ENCODE results near the gene DST.

DST gene

GRCh38 chr6:56434606-56435005, 208.1 kb downstream of the DST start:
- Histone ChIP-seq H3K4me3 (ENCODE audit: low read depth, low read length) (no peak overlapping the region), H3K4me2 (ENCODE audit: low read length) (no peak overlapping the region), H3K14ac (ENCODE audit: low read length) (no peak overlapping the region), H3K4ac (ENCODE audit: low read depth, low read length) (no peak overlapping the region), H4K8ac (ENCODE audit: low read depth, low read length) (no peak overlapping the region), H3K9ac (ENCODE audit: low read length) (no peak overlapping the region), H4K91ac (ENCODE audit: low read depth, low read length) (no peak overlapping the region), H3K9me3 (ENCODE audit: insufficient read depth, low read depth, low read length) (peaks cover 6% of the 10 kb centered on the region), H2AFZ (ENCODE audit: insufficient read depth, low read length, poor library complexity) (no peak overlapping the region), H2AK5ac (ENCODE audit: low read length) (no peak overlapping the region), H2BK12ac (ENCODE audit: low read length) (no peak overlapping the region), H3K4me1 (ENCODE audit: control insufficient read depth in 1 of 2, insufficient read depth in 2 of 2, low read length in 2 of 2) (no peaks in the 10 kb centered on the region), H3K27ac (ENCODE audit: low read depth, low read length) (no peak overlapping the region), H3K36me3 (ENCODE audit: control insufficient read depth in 1 of 2, insufficient read depth in 2 of 2, low read length in 2 of 2) (no peaks in the 10 kb centered on the region), H3K79me1 (ENCODE audit: low read length) (no peaks in the 10 kb centered on the region), H2BK120ac (ENCODE audit: insufficient read depth, low read length, poor library complexity) (no peak overlapping the region), H3K23ac (ENCODE audit: low read length) (no peak overlapping the region), H3K18ac (ENCODE audit: low read length) (no peak overlapping the region), H3K79me2 (ENCODE audit: control insufficient read depth, insufficient read depth, low read length, poor library complexity) (no peaks in the 10 kb centered on the region), H3K27me3 (ENCODE audit: insufficient read depth, low read length) (no peaks in the 10 kb centered on the region), H2BK5ac (ENCODE audit: low read depth, low read length, poor library complexity) (no peak overlapping the region), H4K12ac (ENCODE audit: low read depth, low read length) (no peak overlapping the region)
- DNase-seq, result no peak
- no CpG with 5 or more reads among the region's 2 CpGs for WGBS (ENCODE audit: extremely low coverage, insufficient coverage, insufficient read length)

- Histone ChIP-seq H3K4me2 (ENCODE audit: low read length) (no peak overlapping the region), H4K12ac (ENCODE audit: low read depth, low read length) (no peak overlapping the region), H3K36me3 (ENCODE audit: control insufficient read depth in 1 of 2, insufficient read depth in 2 of 2, low read length in 2 of 2) (no peaks in the 10 kb centered on the region), H2BK12ac (ENCODE audit: low read length) (no peak overlapping the region), H3K27me3 (ENCODE audit: insufficient read depth, low read length) (no peaks in the 10 kb centered on the region), H3K79me1 (ENCODE audit: low read length) (no peaks in the 10 kb centered on the region), H3K79me2 (ENCODE audit: control insufficient read depth, insufficient read depth, low read length, poor library complexity) (no peaks in the 10 kb centered on the region), H4K8ac (ENCODE audit: low read depth, low read length) (no peak overlapping the region), H3K23ac (ENCODE audit: low read length) (no peak overlapping the region), H3K9me3 (ENCODE audit: insufficient read depth, low read depth, low read length) (peaks cover 6% of the 10 kb centered on the region), H3K18ac (ENCODE audit: low read length) (no peak overlapping the region), H3K4me3 (ENCODE audit: low read depth, low read length) (no peak overlapping the region), H2BK5ac (ENCODE audit: low read depth, low read length, poor library complexity) (no peak overlapping the region), H3K4me1 (ENCODE audit: control insufficient read depth in 1 of 2, insufficient read depth in 2 of 2, low read length in 2 of 2) (no peaks in the 10 kb centered on the region), H3K14ac (ENCODE audit: low read length) (no peak overlapping the region), H2AK5ac (ENCODE audit: low read length) (no peak overlapping the region), H3K4ac (ENCODE audit: low read depth, low read length) (no peak overlapping the region), H3K27ac (ENCODE audit: low read depth, low read length) (no peak overlapping the region), H4K91ac (ENCODE audit: low read depth, low read length) (no peak overlapping the region), H2AFZ (ENCODE audit: insufficient read depth, low read length, poor library complexity) (no peak overlapping the region), H2BK120ac (ENCODE audit: insufficient read depth, low read length, poor library complexity) (no peak overlapping the region), H3K9ac (ENCODE audit: low read length) (no peak overlapping the region)
- WGBS (ENCODE audit: extremely low coverage, insufficient coverage, insufficient read length), result no CpG with 5 or more reads among the region's 36 CpGs
- DNase-seq, result no peak
Observed at GRCh38 chr6:56433119-56433518, 209.6 kb downstream of the DST start.

GRCh38 chr6:56432194-56432593, 210.5 kb downstream of the DST start:
- H3K9me3 ChIP-seq (ENCODE audit: insufficient read depth, low read depth, low read length), result peaks cover 6% of the 10 kb centered on the region
- H2BK120ac ChIP-seq (ENCODE audit: insufficient read depth, low read length, poor library complexity), result no peak overlapping the region
- whole genome bisulfite sequencing (ENCODE audit: extremely low coverage, insufficient coverage, insufficient read length), result no CpG with 5 or more reads among the region's 24 CpGs
- H2AK5ac ChIP-seq (ENCODE audit: low read length), result no peak overlapping the region
- H4K91ac ChIP-seq (ENCODE audit: low read depth, low read length), result no peak overlapping the region
- H3K4ac ChIP-seq (ENCODE audit: low read depth, low read length), result no peak overlapping the region
- no peak overlapping the region for H3K27ac ChIP-seq (ENCODE audit: low read depth, low read length)
- H3K14ac ChIP-seq (ENCODE audit: low read length), result no peak overlapping the region
- H3K4me1 ChIP-seq (ENCODE audit: control insufficient read depth in 1 of 2, insufficient read depth in 2 of 2, low read length in 2 of 2), result no peaks in the 10 kb centered on the region
- H3K27me3 ChIP-seq (ENCODE audit: insufficient read depth, low read length), result no peaks in the 10 kb centered on the region
- H4K12ac ChIP-seq (ENCODE audit: low read depth, low read length), result no peak overlapping the region
- no peak overlapping the region for H3K23ac ChIP-seq (ENCODE audit: low read length)
- no peak overlapping the region for H3K4me2 ChIP-seq (ENCODE audit: low read length)
- no peaks in the 10 kb centered on the region for H3K79me2 ChIP-seq (ENCODE audit: control insufficient read depth, insufficient read depth, low read length, poor library complexity)
- no peaks in the 10 kb centered on the region for H3K36me3 ChIP-seq (ENCODE audit: control insufficient read depth in 1 of 2, insufficient read depth in 2 of 2, low read length in 2 of 2)
- H4K8ac ChIP-seq (ENCODE audit: low read depth, low read length), result no peak overlapping the region
- H2BK5ac ChIP-seq (ENCODE audit: low read depth, low read length, poor library complexity), result no peak overlapping the region
- H3K79me1 ChIP-seq (ENCODE audit: low read length), result no peaks in the 10 kb centered on the region
- no peak overlapping the region for H2BK12ac ChIP-seq (ENCODE audit: low read length)
- no peak for DNase-seq
- H3K4me3 ChIP-seq (ENCODE audit: low read depth, low read length), result no peak overlapping the region
- no peak overlapping the region for H2AFZ ChIP-seq (ENCODE audit: insufficient read depth, low read length, poor library complexity)
- H3K18ac ChIP-seq (ENCODE audit: low read length), result no peak overlapping the region
- H3K9ac ChIP-seq (ENCODE audit: low read length), result no peak overlapping the region

GRCh38 chr6:56430629-56431600, 211.8 kb downstream of the DST start:
- H4K91ac ChIP-seq (ENCODE audit: low read depth, low read length), result no peak overlapping the region
- H3K18ac ChIP-seq (ENCODE audit: low read length), result no peak overlapping the region
- H3K9me3 ChIP-seq (ENCODE audit: insufficient read depth, low read depth, low read length), result peaks cover 6% of the 10 kb centered on the region
- H2AFZ ChIP-seq (ENCODE audit: insufficient read depth, low read length, poor library complexity), result no peak overlapping the region
- no peak for DNase-seq
- no peak overlapping the region for H2BK120ac ChIP-seq (ENCODE audit: insufficient read depth, low read length, poor library complexity)
- H3K23ac ChIP-seq (ENCODE audit: low read length), result no peak overlapping the region
- no peaks in the 10 kb centered on the region for H3K4me1 ChIP-seq (ENCODE audit: control insufficient read depth in 1 of 2, insufficient read depth in 2 of 2, low read length in 2 of 2)
- no peak overlapping the region for H3K4me2 ChIP-seq (ENCODE audit: low read length)
- no peak overlapping the region for H2AK5ac ChIP-seq (ENCODE audit: low read length)
- no peaks in the 10 kb centered on the region for H3K27me3 ChIP-seq (ENCODE audit: insufficient read depth, low read length)
- no peak overlapping the region for H4K12ac ChIP-seq (ENCODE audit: low read depth, low read length)
- WGBS (ENCODE audit: extremely low coverage, insufficient coverage, insufficient read length), result no CpG with 5 or more reads among the region's 34 CpGs
- no peaks in the 10 kb centered on the region for H3K36me3 ChIP-seq (ENCODE audit: control insufficient read depth in 1 of 2, insufficient read depth in 2 of 2, low read length in 2 of 2)
- H3K4me3 ChIP-seq (ENCODE audit: low read depth, low read length), result no peak overlapping the region
- H4K8ac ChIP-seq (ENCODE audit: low read depth, low read length), result no peak overlapping the region
- no peaks in the 10 kb centered on the region for H3K79me2 ChIP-seq (ENCODE audit: control insufficient read depth, insufficient read depth, low read length, poor library complexity)
- no peak overlapping the region for H3K27ac ChIP-seq (ENCODE audit: low read depth, low read length)
- no peak overlapping the region for H2BK12ac ChIP-seq (ENCODE audit: low read length)
- no peak overlapping the region for H3K9ac ChIP-seq (ENCODE audit: low read length)
- no peak overlapping the region for H3K14ac ChIP-seq (ENCODE audit: low read length)
- H3K79me1 ChIP-seq (ENCODE audit: low read length), result no peaks in the 10 kb centered on the region
- H3K4ac ChIP-seq (ENCODE audit: low read depth, low read length), result no peak overlapping the region
- H2BK5ac ChIP-seq (ENCODE audit: low read depth, low read length, poor library complexity), result no peak overlapping the region
